GM12878 (cell line): Measurements from ENCODE around the gene PSME3IP1. TPM values are rescaled to one million over a fixed set of nuclear protein-coding genes. Genes with fewer than 3 reads are reported as not detected.

Experiments
- ATAC-seq: fragments of 200-7000 bp; cut with Tn5 transposase; 3 replicates; pipeline ENCODE4 v1.9.1; 2020; ENCODE audit warnings: mild to moderate bottlenecking, moderate library complexity
- BruUV-seq: library from RNA; stranded (reverse); fragments of 400-500 nt; replicated peaks from 2 replicates; lab custom pipeline; 2021; lab: Mats Ljungman, UMichigan
- CTCF ChIA-PET: fragments of 300-600 bp; sonication (Branson Sonifier 250); formaldehyde crosslinking; extraction: SDS; loops from one replicate; lab custom pipeline; 2021; ENCODE audit warnings: inconsistent platforms; lab: Yijun Ruan, JAX
- POLR2A ChIA-PET: fragments of 350-600 bp; formaldehyde crosslinking; extraction: SDS; loops from one replicate; lab custom pipeline; 2021; ENCODE audit warnings: inconsistent platforms; lab: Charles Lee
- RAD21 ChIA-PET: fragments of 300-600 bp; sonication (Branson Sonifier 250); formaldehyde crosslinking; loops from one replicate; lab custom pipeline; 2023; ENCODE audit warnings: antibody characterized with exemption; ENCODE audit not compliant: unreplicated experiment; lab: Charles Lee
- SMC1A ChIA-PET: fragments of 300-600 bp; sonication (Branson Sonifier 250); formaldehyde crosslinking; loops from one replicate; lab custom pipeline; 2023; ENCODE audit not compliant: unreplicated experiment, uncharacterized antibody; lab: Charles Lee
- DNase-seq: peaks from one replicate; pipeline ENCODE4 v3.0.0-alpha.2; 2011; ENCODE audit warnings: low read depth, low spot score
- FAIRE-seq: peaks from 3 replicates; lab custom pipeline; 2011; peaks lifted over from hg19 to GRCh38; lab: Jason Lieb, UNC
- H2AFZ ChIP-seq: 2 replicates; pipeline ENCODE4 v1.6.0; 2011; ENCODE audit warnings: low read depth, low read length, control low read depth; ENCODE audit not compliant: control insufficient read depth
- H3K27ac ChIP-seq: 2 replicates; pipeline ENCODE4 v1.5.1; 2011; ENCODE audit warnings: control low read depth; ENCODE audit not compliant: control insufficient read depth, insufficient read depth
- H3K27me3 ChIP-seq, 2 experiments: replicated peaks in 1 of 2; 2 replicates each; pipeline versions ENCODE4 v1.6.0 to v1.6.1; 2011; ENCODE audit warnings: low read length in 1 of 2; ENCODE audit not compliant: control insufficient read depth in 2 of 2, insufficient read depth in 2 of 2
- H3K36me3 ChIP-seq, 2 experiments: 2 replicates each; pipeline ENCODE4 v1.5.1; 2011; ENCODE audit warnings: low read length in 1 of 2; ENCODE audit not compliant: control insufficient read depth in 2 of 2, insufficient read depth in 2 of 2
- H3K4me1 ChIP-seq: 2 replicates; pipeline ENCODE4 v1.6.1; 2011; ENCODE audit warnings: mild to moderate bottlenecking, low read length, moderate library complexity, mixed read lengths; ENCODE audit not compliant: control insufficient read depth, insufficient read depth
- H3K4me2 ChIP-seq: 2 replicates; pipeline ENCODE4 v1.6.0; 2011; ENCODE audit warnings: control low read depth; ENCODE audit not compliant: control insufficient read depth, insufficient read depth
- H3K4me3 ChIP-seq: fragments of 200-600 bp; sonication (generic); 2 replicates; pipeline ENCODE4 v1.5.1; 2016
- H3K79me2 ChIP-seq: 2 replicates; pipeline ENCODE4 v1.6.0; 2011; ENCODE audit warnings: low read length; ENCODE audit not compliant: control insufficient read depth, insufficient read depth
- H3K9ac ChIP-seq: 2 replicates; pipeline ENCODE4 v1.8.0; 2011; ENCODE audit warnings: low read length, control low read depth, mixed read lengths; ENCODE audit not compliant: control insufficient read depth, insufficient read depth
- H3K9me3 ChIP-seq: replicated peaks from 3 replicates; pipeline ENCODE4 v1.5.1; 2011; ENCODE audit warnings: mild to moderate bottlenecking, low read length; ENCODE audit not compliant: control insufficient read depth, insufficient read depth
- H4K20me1 ChIP-seq: 2 replicates; pipeline ENCODE4 v1.6.0; 2011; ENCODE audit not compliant: control insufficient read depth, insufficient read depth
- CBX5 ChIP-seq: sonication (generic); IDR thresholded peaks from 2 replicates; pipeline ENCODE4 v1.6.1; 2016; ENCODE audit warnings: low read depth, moderate library complexity, mild to moderate bottlenecking, inconsistent platforms
- CHD1 ChIP-seq: IDR thresholded peaks from 2 replicates; pipeline ENCODE4 v1.6.1; 2012; ENCODE audit warnings: low read depth, low read length, improper control_type of control experiment
- EGR1 ChIP-seq, 2 experiments: IDR thresholded peaks; 1 replicate in 1 of 2; 2 replicates in 1 of 2; pipeline ENCODE4 v1.6.1; 2011 to 2012; ENCODE audit warnings: low read depth in 2 of 2, low read length in 2 of 2, borderline replicate concordance in 1 of 2, mild to moderate bottlenecking in 1 of 2, moderate library complexity in 1 of 2
- ETV6 ChIP-seq, 2 experiments: fragments of 450-650 bp in 1 of 2; IDR thresholded peaks in 1 of 2; conservative IDR thresholded peaks in 1 of 2; 2 replicates each; pipeline ENCODE4 v1.6.1; 2014; ENCODE audit warnings: antibody characterized with exemption in 1 of 2, borderline replicate concordance in 1 of 2, low read depth in 1 of 2, mild to moderate bottlenecking in 1 of 2, moderate library complexity in 1 of 2
- KLF5 ChIP-seq: fragments of 450-650 bp; IDR thresholded peaks from 2 replicates; pipeline ENCODE4 v1.6.1; 2014; ENCODE audit warnings: mild to moderate bottlenecking; ENCODE audit not compliant: partially characterized antibody
- MYC ChIP-seq: IDR thresholded peaks from 2 replicates; pipeline ENCODE4 v1.6.1; 2011; ENCODE audit warnings: mild to moderate bottlenecking, low read length, moderate library complexity, inconsistent platforms; ENCODE audit not compliant: insufficient read depth, insufficient replicate concordance, insufficient read length, severe bottlenecking
- NFXL1 ChIP-seq: fragments of 450-650 bp; IDR thresholded peaks from 2 replicates; pipeline ENCODE4 v1.6.1; 2017; ENCODE audit warnings: antibody characterized with exemption, mild to moderate bottlenecking, borderline replicate concordance
- SPI1 ChIP-seq: IDR thresholded peaks from 2 replicates; pipeline ENCODE4 v1.6.1; 2011; ENCODE audit warnings: low read depth, mild to moderate bottlenecking, low read length, moderate library complexity, borderline replicate concordance; ENCODE audit not compliant: insufficient read depth
- SUPT20H ChIP-seq: IDR thresholded peaks from 2 replicates; pipeline ENCODE4 v1.6.1; 2011; ENCODE audit warnings: low read depth, mild to moderate bottlenecking, low read length, moderate library complexity, borderline replicate concordance; ENCODE audit not compliant: control insufficient read depth
- WGBS: methylation state at CpG from one replicate; pipeline ENCODE4 v1.1.6; 2016; ENCODE audit warnings: low lambda C conversion rate; ENCODE audit not compliant: insufficient replicate concordance, insufficient coverage; ENCODE audit errors: missing lambda C conversion rate; 5-methylcytosine and 5-hydroxymethylcytosine counted together
- in situ Hi-C: fragments of 300-500 bp; cut with MboI; formaldehyde crosslinking; loops from 9 replicates; pipeline ENCODE4 v1.14.3; 2018; ENCODE audit warnings: mixed read lengths
- intact Hi-C: fragments of 100-400 bp; cut with micrococcal nuclease; formaldehyde crosslinking; loops from one replicate; pipeline ENCODE4 v1.14.2; 2022; ENCODE audit not compliant: unreplicated experiment
- polyA plus RNA-seq, 11 experiments: library from polyadenylated mRNA; depleted of rRNA in 4 of 11; unstranded in 6 of 11; stranded (reverse) in 5 of 11; fragments of >200 nt; fragmentation: Nextera tagmentation in 4 of 11; fragmentation: Illumina TruSeq in 1 of 11; extraction: Ambion mirVana in 4 of 11; extraction: Trizol in 1 of 11; gene quantifications; 1 replicate in 1 of 11; 2 replicates in 10 of 11; pipeline versions ENCODE4 v1.2.1 to v1.2.3, GENCODE V29; 2011 to 2016; ENCODE audit warnings: inconsistent platforms in 2 of 11, missing spikeins in 2 of 11, low read depth in 1 of 11
- total RNA-seq, 4 experiments: library from RNA; depleted of rRNA in 3 of 4; stranded (reverse); fragments of >200 nt in 3 of 4; fragmentation: Illumina TruSeq in 1 of 4; extraction: Trizol in 1 of 4; gene quantifications; 2 replicates each; pipeline versions ENCODE4 v1.2.1 to v1.2.3, GENCODE V29; 2013 to 2021
- TF ChIP-seq, protein P1 (sequence below): IDR thresholded peaks from 2 replicates; pipeline ENCODE4 v1.6.1; 2011; ENCODE audit warnings: borderline replicate concordance, low read depth, mild to moderate bottlenecking, moderate library complexity, mixed read lengths, low read length; ENCODE audit not compliant: insufficient read depth; ENCODE audit errors: extremely low read length

The PSME3IP1 gene
- total and polyA plus RNA-seq, 10 of the 15 experiments (the other 5 are each of a cell fraction or from before 2014, with no cell fraction given) = 67.9 to 174 (median 111) TPM

DNA sequence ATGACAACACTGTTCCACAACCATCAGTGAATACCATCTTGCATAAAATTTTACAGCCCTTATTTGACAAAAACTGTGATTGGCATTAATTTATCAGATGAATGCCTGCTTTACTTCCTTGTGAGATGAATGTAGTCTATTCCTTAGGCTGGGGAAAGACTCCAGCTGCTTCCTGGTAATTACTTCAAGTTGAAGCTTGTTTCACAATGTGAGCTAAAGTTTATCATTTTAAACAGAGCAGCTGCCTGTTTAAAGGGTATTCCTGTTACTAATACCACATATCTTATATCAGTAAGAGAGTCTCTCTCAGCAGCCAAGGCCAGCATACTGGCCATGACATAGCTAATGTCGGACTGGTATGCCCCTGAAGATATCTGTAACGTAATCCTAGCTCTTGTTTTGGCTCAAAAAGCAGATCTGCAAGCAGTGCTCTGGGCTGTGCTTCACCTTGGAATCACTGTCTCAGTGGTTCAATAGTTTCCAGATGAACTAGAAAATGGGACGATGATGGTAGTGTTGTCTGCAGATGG, 46.0 kb upstream of the PSME3IP1 start (continued):
- TF ChIP-seq, protein P1, sequence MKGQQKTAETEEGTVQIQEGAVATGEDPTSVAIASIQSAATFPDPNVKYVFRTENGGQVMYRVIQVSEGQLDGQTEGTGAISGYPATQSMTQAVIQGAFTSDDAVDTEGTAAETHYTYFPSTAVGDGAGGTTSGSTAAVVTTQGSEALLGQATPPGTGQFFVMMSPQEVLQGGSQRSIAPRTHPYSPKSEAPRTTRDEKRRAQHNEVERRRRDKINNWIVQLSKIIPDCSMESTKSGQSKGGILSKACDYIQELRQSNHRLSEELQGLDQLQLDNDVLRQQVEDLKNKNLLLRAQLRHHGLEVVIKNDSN = no peak
- no peak for TF ChIP-seq KLF5
- TF ChIP-seq CBX5 = no peak
- no peak for TF ChIP-seq CHD1
- no peak for TF ChIP-seq ETV6 (conservative IDR thresholded peaks at IDR 0.05 in 1 of 2, IDR thresholded peaks at IDR 0.05 in 1 of 2; ENCODE audit: borderline replicate concordance in 1 of 2, low read depth in 1 of 2)
- no peak for TF ChIP-seq SPI1
- TF ChIP-seq SUPT20H = no peak
- TF ChIP-seq MYC = no peak
- no peak for TF ChIP-seq EGR1 (IDR thresholded peaks at IDR 0.05; ENCODE audit: borderline replicate concordance in 1 of 2, low read depth in 2 of 2, low read length in 2 of 2)

DNA sequence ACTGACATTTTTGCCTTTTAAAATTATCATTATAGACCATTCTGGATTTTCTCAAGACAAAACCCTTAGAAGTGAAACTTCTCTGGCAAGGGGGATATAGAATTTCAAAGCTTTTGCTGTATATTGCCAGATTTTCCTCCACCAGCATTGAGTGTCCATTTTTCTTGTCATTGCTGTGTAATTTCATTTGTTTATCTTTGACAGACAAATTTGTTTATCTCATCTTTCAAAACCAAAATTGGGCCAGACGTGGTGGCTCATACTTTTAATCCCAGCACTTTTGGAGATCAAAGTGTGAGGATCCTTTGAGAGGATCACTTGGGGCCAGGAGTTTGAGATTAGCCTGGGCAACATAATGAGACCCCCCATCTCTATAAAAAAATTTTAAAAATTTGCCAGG, 43.2 kb upstream of the PSME3IP1 start:
- Histone ChIP-seq H3K9me3 (no peaks in the 10 kb centered on the region), H2AFZ (no peak overlapping the region), H3K36me3 (peaks cover 8 to 36% of the 10 kb centered on the region in 2 experiments), H3K4me2 (no peak overlapping the region), H3K79me2 (no peaks in the 10 kb centered on the region), H3K27ac (no peak overlapping the region), H4K20me1 (no peaks in the 10 kb centered on the region), H3K9ac (no peak overlapping the region), H3K27me3 (no peaks in the 10 kb centered on the region), H3K4me1 (no peaks in the 10 kb centered on the region), H3K4me3 (no peak overlapping the region)
- no peak for TF ChIP-seq NFXL1
- intact Hi-C loops (no loop called here), in situ Hi-C loops (no loop called here)
- ChIA-PET RAD21 (interaction anchor here (1.0 kb wide), 1 partner anchor 70 kb away, joined by 3 read pairs; no protein-coding TSS in a partner anchor), CTCF (no interaction called here), POLR2A (no interaction called here), SMC1A (interaction anchor here (1.3 to 1.5 kb wide), 2 partner anchors 12 to 16 kb away, joined by 4 read pairs; no protein-coding TSS in a partner anchor)
- no TSS peak for BruUV-seq
- WGBS = 86% methylated on average over 1 of the region's 1 CpG
- DNase-seq (no peak), FAIRE-seq (no peak), ATAC-seq (no peak)
